Fibroblast of upper back skin (primary cell): ENCODE measurements around the gene VWF.
A peak's percentile ranks its signal among the peaks of the same experiment; 100 is the strongest.

Source experiments
- DNase-seq: peaks from one replicate; pipeline ENCODE4 v3.0.0-alpha.2; 2013

The VWF gene

GRCh38 chr12:5972387-5972786 is 152.1 kb downstream of the VWF start:
- DNase-seq = no peak

GRCh38 chr12:5971194-5971850 is 153.1 kb downstream of the VWF start:
- no peak for DNase-seq

GRCh38 chr12:5969974-5970690 is 154.3 kb downstream of the VWF start:
- no peak for DNase-seq

GRCh38 chr12:5969156-5969973 is 155.1 kb downstream of the VWF start:
- no peak for DNase-seq

GRCh38 chr12:5967645-5968415 is 156.6 kb downstream of the VWF start:
- no peak for DNase-seq

- DNase-seq = no peak
Measured at GRCh38 chr12:5966486-5967095, 157.9 kb downstream of the VWF start.

- peak; percentile 36 for DNase-seq
Measured at GRCh38 chr12:5965950-5966383, 158.5 kb downstream of the VWF start.

GRCh38 chr12:5964913-5965900 is 159.3 kb downstream of the VWF start:
- no peak for DNase-seq

- no peak for DNase-seq
Measured at GRCh38 chr12:5963515-5963914, 161.0 kb downstream of the VWF start.

- no peak for DNase-seq
Measured at GRCh38 chr12:5960783-5961182, 163.7 kb downstream of the VWF start.

- DNase-seq = no peak
Measured at GRCh38 chr12:5956987-5957386, 167.5 kb downstream of the VWF start.

GRCh38 chr12:5954661-5955060 is 169.8 kb downstream of the VWF start:
- no peak for DNase-seq

- no peak for DNase-seq
Measured at GRCh38 chr12:5953835-5954586, 170.5 kb downstream of the VWF start.

- peak; percentile 1 for DNase-seq
Measured at GRCh38 chr12:5952031-5952430, 172.4 kb downstream of the VWF start.

GRCh38 chr12:5948696-5949095 is 175.8 kb downstream of the VWF start:
- no peak for DNase-seq

GRCh38 chr12:5947006-5947405 is 177.5 kb downstream of the VWF start:
- no peak for DNase-seq

GRCh38 chr12:5946388-5946787 is 178.1 kb downstream of the VWF start:
- no peak for DNase-seq

- DNase-seq = peak; percentile 8
Measured at GRCh38 chr12:5945071-5946008, 179.1 kb downstream of the VWF start, which contains the start of gene ANO2. Gene ANO2, minus strand, starts transcription at chr12:5945259. Its CDS starts 42 bp downstream, at chr12:5945217.

- DNase-seq = no peak
Measured at GRCh38 chr12:5944688-5945070, 179.8 kb downstream of the VWF start.
